ENCODE measurements around the gene SETDB1.

SETDB1 gene

DNA sequence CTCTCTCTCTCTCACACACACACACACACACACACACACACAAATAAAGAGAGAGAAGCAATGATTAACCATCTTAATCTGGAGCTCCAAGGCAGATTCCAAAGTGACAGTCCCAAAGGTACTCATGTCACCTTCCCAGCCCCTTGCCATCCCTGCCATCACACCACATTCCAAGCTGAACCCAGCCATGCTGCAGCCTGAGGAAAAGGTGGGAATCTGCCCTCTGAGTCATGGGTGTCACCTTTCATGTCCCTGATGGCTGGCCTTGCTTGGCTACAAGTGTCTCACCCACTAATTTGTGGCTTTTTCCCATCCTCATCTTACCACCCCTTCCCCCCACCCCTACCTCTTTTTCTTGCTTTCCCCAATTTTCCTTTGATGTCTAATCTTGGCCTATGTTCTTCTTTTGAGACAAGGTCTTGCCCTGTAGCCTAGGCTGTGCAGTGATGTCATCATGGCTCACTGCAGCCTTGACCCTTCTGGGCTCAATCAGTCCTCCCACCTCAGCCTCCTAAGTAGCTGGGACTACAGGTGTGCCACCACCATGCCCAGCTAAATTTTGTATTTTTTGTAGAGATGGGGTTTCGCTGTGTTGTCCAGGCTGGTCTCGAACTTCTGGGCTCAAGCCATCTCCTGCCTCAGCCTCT is 59.1 kb downstream of the SETDB1 start:
- DNase-seq (ENCODE audit: extremely low spot score), result no peak
- POLR2A ChIA-PET, result interaction anchor here (1.4 to 2.4 kb wide), 2 partner anchors 12 to 21 kb away, joined by 5 to 10 read pairs; partner anchors contain the start of gene MINDY1
- CTCF ChIA-PET, result interaction anchor here (0.7 to 10.3 kb wide), 3 partner anchors 11 to 21 kb away, joined by 3 to 70 read pairs (median 4); partner anchors contain the start of gene MINDY1
- TF ChIP-seq SUZ12 (IDR thresholded peaks at IDR 0.05) (no peak), FOXA1 (IDR thresholded peaks at IDR 0.05) (no peak), NFRKB (IDR thresholded peaks at IDR 0.05) (no peak), ELF4 (IDR thresholded peaks at IDR 0.05) (no peak), TARDBP (IDR thresholded peaks at IDR 0.05) (no peak), ZNF384 (IDR thresholded peaks at IDR 0.05) (no peak), HDGF (IDR thresholded peaks at IDR 0.05; ENCODE audit: borderline replicate concordance) (no peak), ARNT (IDR thresholded peaks at IDR 0.05) (no peak), BHLHE40 (IDR thresholded peaks at IDR 0.05; ENCODE audit: borderline replicate concordance) (no peak), CTBP1 (IDR thresholded peaks at IDR 0.05; ENCODE audit: borderline replicate concordance) (no peak), L3MBTL2 (conservative IDR thresholded peaks at IDR 0.05) (no peak; the same call in 1 of the 2 replicates), FOXK2 (IDR thresholded peaks at IDR 0.05) (no peak), SP1 (IDR thresholded peaks at IDR 0.05) (no peak), FOXM1 (IDR thresholded peaks at IDR 0.05; ENCODE audit: borderline replicate concordance) (no peak), LEF1 (IDR thresholded peaks at IDR 0.05; ENCODE audit: borderline replicate concordance) (no peak)
- TF ChIP-seq, protein P1, sequence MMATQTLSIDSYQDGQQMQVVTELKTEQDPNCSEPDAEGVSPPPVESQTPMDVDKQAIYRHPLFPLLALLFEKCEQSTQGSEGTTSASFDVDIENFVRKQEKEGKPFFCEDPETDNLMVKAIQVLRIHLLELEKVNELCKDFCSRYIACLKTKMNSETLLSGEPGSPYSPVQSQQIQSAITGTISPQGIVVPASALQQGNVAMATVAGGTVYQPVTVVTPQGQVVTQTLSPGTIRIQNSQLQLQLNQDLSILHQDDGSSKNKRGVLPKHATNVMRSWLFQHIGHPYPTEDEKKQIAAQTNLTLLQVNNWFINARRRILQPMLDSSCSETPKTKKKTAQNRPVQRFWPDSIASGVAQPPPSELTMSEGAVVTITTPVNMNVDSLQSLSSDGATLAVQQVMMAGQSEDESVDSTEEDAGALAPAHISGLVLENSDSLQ (IDR thresholded peaks at IDR 0.05), result no peak

DNA sequence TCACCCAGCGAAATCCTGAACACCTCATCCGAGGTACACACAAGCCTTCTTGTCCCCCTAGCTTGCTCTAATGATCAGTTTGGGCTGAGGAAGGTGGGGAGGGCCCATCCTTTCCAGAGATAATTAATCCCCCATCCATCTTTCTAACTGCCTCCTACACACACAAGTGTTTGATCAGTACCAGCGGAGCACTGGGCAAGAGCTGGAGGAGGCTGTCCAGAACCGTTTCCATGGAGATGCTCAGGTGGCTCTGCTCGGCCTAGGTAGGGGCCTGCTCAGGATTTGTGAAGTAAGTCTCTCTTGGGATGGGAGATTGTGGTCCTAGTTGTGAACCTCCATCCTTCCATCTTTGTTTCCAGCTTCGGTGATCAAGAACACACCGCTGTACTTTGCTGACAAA is 61.8 kb downstream of the SETDB1 start:
- DNase-seq (ENCODE audit: extremely low spot score), result no peak

DNA sequence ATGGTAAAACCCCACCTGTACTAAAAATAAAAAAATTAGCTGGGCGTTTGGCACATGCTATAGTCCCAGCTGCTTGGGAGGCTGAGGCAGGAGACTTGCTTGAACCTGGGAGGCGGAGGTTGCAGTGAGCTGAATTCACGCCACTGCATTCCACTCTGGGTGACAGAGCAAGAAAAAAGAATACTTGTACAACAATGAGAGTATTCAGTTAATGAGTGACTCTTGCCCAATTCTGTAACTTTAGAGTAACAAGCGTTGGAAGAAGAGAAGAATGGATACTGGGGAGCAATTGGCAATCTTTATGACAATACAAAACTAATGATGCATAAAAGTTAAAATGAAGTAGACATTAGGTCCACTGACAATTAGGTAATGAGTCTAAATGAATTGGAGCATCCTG is 66.5 kb downstream of the SETDB1 start:
- TF ChIP-seq FOXM1 (IDR thresholded peaks at IDR 0.05; ENCODE audit: borderline replicate concordance), result no peak
- no peak for TF ChIP-seq TARDBP (IDR thresholded peaks at IDR 0.05)
- TF ChIP-seq HDGF (IDR thresholded peaks at IDR 0.05; ENCODE audit: borderline replicate concordance), result no peak
- no peak for TF ChIP-seq SP1 (IDR thresholded peaks at IDR 0.05)
- TF ChIP-seq FOXK2 (IDR thresholded peaks at IDR 0.05), result no peak
- no peak for TF ChIP-seq L3MBTL2 (conservative IDR thresholded peaks at IDR 0.05)
- no peak for TF ChIP-seq NFRKB (IDR thresholded peaks at IDR 0.05)
- TF ChIP-seq, protein P1 (IDR thresholded peaks at IDR 0.05), result no peak
- TF ChIP-seq BHLHE40 (IDR thresholded peaks at IDR 0.05; ENCODE audit: borderline replicate concordance), result no peak
- no peak for TF ChIP-seq FOXA1 (IDR thresholded peaks at IDR 0.05)
- no peak for TF ChIP-seq LEF1 (IDR thresholded peaks at IDR 0.05; ENCODE audit: borderline replicate concordance)
- TF ChIP-seq CTBP1 (IDR thresholded peaks at IDR 0.05; ENCODE audit: borderline replicate concordance), result no peak
- TF ChIP-seq ELF4 (IDR thresholded peaks at IDR 0.05), result no peak
- TF ChIP-seq ARNT (IDR thresholded peaks at IDR 0.05), result no peak
- TF ChIP-seq ZNF384 (IDR thresholded peaks at IDR 0.05), result no peak
- TF ChIP-seq SUZ12 (IDR thresholded peaks at IDR 0.05), result no peak
- ChIA-PET POLR2A (no interaction called here), CTCF (interaction anchor here (0.5 kb wide), 1 partner anchor 177 kb away, joined by 4 read pairs; no protein-coding TSS in a partner anchor)
- no peak for DNase-seq (ENCODE audit: extremely low spot score)

More for the DNA sequence above, 61.8 kb downstream of the SETDB1 start:
- TF ChIP-seq FOXA1 (IDR thresholded peaks at IDR 0.05) (no peak), FOXK2 (IDR thresholded peaks at IDR 0.05) (no peak), ZNF384 (IDR thresholded peaks at IDR 0.05) (no peak), FOXM1 (IDR thresholded peaks at IDR 0.05; ENCODE audit: borderline replicate concordance) (no peak), ARNT (IDR thresholded peaks at IDR 0.05) (no peak)
- ChIA-PET POLR2A (interaction anchor here (1.5 kb wide), 1 partner anchor 18 kb away, joined by 5 read pairs; the partner anchor contains the start of gene MINDY1), CTCF (interaction anchor here (0.6 to 10.3 kb wide), 2 partner anchors 9 to 367 kb away, joined by 4 to 70 read pairs; no protein-coding TSS in a partner anchor)

DNA sequence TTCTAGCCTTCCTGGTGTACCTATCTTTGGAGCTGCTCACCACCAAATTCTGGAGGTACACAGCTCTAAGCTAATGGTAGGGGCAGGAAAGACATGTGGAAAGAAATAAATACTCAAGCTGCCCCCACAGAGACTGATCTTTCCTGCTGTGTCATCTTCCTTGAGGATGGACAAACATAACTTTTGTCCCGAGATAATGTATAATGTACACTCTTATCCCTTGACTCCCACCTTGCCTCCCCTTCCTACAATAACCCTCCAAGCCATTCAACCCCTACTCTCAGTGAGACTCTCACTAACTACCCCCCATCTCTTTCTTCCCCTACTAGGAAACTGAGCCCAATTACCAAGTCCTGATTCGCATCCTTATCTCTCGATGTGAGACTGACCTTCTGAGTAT is 68.1 kb downstream of the SETDB1 start:
- CTCF ChIA-PET, result interaction anchor here (0.6 to 4.7 kb wide), 4 partner anchors 10 to 507 kb away, joined by 4 to 70 read pairs (median 34); partner anchors contain the start of genes ANXA9, MINDY1 and TARS2

DNA sequence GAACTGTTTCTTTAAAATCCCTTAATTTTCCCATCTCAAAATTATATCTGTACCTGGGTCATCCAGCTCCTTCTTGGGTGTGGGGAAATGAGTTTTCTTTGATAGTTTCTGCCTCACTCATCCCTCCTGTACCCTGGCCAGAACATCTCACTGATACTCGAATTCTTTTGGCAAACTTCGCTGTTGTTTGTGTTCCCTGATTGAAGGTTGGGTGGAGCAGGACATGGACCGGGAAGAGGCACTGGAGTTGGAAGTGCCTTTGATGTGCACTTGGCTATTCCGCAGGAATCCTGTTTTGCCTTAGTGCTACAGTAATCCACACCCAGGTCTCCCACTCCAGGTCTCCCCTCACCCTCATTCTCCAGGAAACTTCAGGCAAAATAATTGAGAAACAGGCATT is 69.3 kb downstream of the SETDB1 start:
- DNase-seq (ENCODE audit: extremely low spot score), result no peak
- CTCF ChIA-PET, result interaction anchor here (0.6 to 4.7 kb wide), 11 partner anchors 10 to 739 kb away, joined by 3 to 70 read pairs (median 4); partner anchors contain the start of genes ANXA9, FALEC, MINDY1 and TARS2
- POLR2A ChIA-PET, result interaction anchor here (2.0 kb wide), 1 partner anchor 11 kb away, joined by 7 read pairs; the partner anchor contains the start of gene MINDY1
- TF ChIP-seq FOXM1 (IDR thresholded peaks at IDR 0.05; ENCODE audit: borderline replicate concordance) (no peak), TARDBP (IDR thresholded peaks at IDR 0.05) (no peak), SP1 (IDR thresholded peaks at IDR 0.05) (no peak), SUZ12 (IDR thresholded peaks at IDR 0.05) (no peak), FOXK2 (IDR thresholded peaks at IDR 0.05) (no peak)

More for the DNA sequence above, 68.1 kb downstream of the SETDB1 start:
- TF ChIP-seq TARDBP (IDR thresholded peaks at IDR 0.05) (no peak), L3MBTL2 (conservative IDR thresholded peaks at IDR 0.05) (no peak), HDGF (IDR thresholded peaks at IDR 0.05; ENCODE audit: borderline replicate concordance) (no peak), FOXM1 (IDR thresholded peaks at IDR 0.05; ENCODE audit: borderline replicate concordance) (no peak), NFRKB (IDR thresholded peaks at IDR 0.05) (no peak), FOXA1 (IDR thresholded peaks at IDR 0.05) (no peak), BHLHE40 (IDR thresholded peaks at IDR 0.05; ENCODE audit: borderline replicate concordance) (no peak), SUZ12 (IDR thresholded peaks at IDR 0.05) (no peak), CTBP1 (IDR thresholded peaks at IDR 0.05; ENCODE audit: borderline replicate concordance) (no peak)
- TF ChIP-seq, protein P1 (IDR thresholded peaks at IDR 0.05), result no peak
- POLR2A ChIA-PET, result interaction anchor here (1.4 kb wide), 1 partner anchor 12 kb away, joined by 6 read pairs; the partner anchor contains the start of gene MINDY1
- no peak for DNase-seq (ENCODE audit: extremely low spot score)

Data from HEK293T (cell line).